ENCODE measurements around the gene YAP1.

Gene YAP1

GRCh38 chr11:102280245-102280833 lies 170.1 kb downstream of the YAP1 start:
- no peak for DNase-seq (ENCODE audit: low read depth)

Measured in activated T-cell treated with anti-CD3 and anti-CD28 coated beads for 48 hours (primary cell).